HG03039 (cell line): Measurements from ENCODE around the gene NXF2B.
"Not testable (repeated sequence)": the region's sequence is repeated elsewhere in the genome, so short reads cannot be mapped to it uniquely, and the experiment has no call there.

Source experiments
- ATAC-seq: cut with Tn5 transposase; IDR thresholded peaks from one replicate; pipeline ENCODE4 v1.9.1; 2021; ENCODE audit warnings: mild to moderate bottlenecking, moderate library complexity; ENCODE audit not compliant: unreplicated experiment

NXF2B gene, protein sequence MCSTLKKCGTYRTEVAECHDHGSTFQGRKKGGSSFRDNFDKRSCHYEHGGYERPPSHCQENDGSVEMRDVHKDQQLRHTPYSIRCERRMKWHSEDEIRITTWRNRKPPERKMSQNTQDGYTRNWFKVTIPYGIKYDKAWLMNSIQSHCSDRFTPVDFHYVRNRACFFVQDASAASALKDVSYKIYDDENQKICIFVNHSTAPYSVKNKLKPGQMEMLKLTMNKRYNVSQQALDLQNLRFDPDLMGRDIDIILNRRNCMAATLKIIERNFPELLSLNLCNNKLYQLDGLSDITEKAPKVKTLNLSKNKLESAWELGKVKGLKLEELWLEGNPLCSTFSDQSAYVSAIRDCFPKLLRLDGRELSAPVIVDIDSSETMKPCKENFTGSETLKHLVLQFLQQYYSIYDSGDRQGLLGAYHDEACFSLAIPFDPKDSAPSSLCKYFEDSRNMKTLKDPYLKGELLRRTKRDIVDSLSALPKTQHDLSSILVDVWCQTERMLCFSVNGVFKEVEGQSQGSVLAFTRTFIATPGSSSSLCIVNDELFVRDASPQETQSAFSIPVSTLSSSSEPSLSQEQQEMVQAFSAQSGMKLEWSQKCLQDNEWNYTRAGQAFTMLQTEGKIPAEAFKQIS

DNA sequence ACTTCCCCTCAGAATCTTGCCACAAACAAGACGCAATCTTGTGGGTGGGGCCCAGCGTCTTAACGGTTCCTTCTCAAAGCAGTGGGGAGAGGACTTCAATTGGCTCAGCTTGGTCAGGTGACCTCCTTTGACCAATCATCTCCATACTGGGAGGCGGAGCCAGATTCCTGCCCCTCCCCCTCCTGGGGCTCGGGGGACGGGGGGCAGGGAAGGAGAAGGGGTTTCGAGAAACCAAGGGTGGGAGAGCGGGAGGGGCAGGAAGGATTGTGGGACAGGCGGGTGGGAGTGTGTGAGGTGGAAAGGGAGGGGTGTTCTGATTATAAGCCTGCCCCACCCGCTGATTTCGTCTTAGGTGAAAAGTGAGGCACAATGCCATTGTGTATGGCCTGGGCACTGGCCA lies at the start of gene NXF2B:
NXF2B (minus strand) TSS at position 101 of the 400 bp plus-strand sequence. CDS start 59,972 bp downstream, outside the sequence.
- not testable (repeated sequence) for ATAC-seq

DNA sequence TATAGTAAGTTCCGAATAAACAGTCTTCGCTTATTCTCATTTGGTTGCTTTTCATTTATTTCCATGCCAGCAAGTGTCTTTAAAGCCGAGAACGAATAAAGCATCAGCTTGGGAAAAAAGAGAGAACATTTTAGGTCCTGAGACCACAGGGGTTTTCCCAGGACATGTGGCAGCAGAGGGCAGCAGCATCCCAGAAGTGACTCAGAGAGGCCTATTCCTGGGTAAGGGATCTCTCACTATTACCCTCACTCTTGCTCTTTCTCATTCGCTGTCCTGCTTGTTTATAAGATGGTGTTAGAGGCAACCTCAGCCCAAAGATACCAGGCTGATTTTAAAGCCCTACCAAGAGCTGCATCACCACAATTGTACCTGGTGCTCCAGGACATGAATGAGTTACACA lies 39.0 kb upstream of the NXF2B start:
- not testable (repeated sequence) for ATAC-seq

DNA sequence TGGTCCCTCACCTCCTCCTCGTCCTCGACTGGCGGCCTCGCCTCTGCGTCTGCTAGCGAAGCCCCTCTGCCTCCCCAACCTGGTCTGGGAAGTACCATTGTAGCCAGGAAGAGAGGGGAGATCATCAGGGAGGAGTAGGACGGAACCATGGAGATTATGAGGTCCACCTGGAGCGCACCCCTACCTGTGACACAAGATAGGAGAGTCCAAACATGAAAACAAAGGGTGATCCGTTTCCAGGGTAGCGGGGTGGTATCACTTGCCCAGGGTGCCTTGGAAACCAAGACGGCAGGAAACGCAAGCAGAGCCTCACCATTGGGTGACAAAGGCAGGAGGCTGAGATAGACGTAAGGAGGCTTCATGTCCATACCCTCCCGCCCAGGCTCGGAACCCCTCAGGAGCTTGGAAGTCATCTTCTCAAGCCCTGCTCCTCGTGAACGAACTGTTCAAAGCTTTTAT lies 32.0 kb upstream of the NXF2B start, which contains the start of gene TCP11X2:
TCP11X2 (minus strand) TSS at position 51 of the 459 bp plus-strand sequence.
- ATAC-seq = not testable (repeated sequence)

DNA sequence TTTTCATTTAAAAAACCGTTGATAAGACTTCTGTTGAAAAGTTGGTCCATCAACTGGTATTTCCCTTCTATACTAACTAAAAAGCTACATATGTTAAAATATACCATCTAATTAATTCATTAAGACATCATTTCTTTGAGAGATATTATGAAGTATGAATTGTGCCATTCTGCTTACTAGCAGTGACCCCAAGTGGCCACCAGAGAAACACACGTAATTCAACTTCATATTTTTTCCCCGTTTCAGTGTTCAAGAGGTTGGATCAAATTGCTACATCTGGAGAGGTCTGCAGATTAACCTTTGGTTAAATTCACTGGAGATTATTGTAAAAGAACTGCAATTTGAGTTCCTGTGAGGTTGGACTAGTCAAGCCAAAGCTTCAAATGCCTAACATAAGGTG lies 30.4 kb upstream of the NXF2B start:
- ATAC-seq = not testable (repeated sequence)

DNA sequence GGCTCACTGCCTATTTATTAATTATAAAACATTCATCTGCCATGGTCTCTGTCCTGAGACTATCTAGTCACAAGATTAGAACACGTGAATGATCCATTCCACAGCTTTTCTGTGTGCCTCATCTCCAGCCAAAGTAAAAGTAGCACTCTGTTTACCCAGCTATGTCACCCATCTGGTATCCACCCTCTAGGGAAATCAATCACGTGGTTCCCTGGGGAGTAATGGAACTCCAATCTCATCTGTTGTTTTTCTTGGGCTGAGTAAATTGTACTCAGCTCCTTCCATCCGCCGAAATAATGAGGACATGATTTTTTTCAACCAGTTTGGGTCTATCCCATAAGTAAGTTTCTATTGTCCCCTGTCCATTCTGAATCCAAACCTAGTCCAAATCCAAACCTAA lies 18.8 kb upstream of the NXF2B start:
- ATAC-seq = not testable (repeated sequence)

DNA sequence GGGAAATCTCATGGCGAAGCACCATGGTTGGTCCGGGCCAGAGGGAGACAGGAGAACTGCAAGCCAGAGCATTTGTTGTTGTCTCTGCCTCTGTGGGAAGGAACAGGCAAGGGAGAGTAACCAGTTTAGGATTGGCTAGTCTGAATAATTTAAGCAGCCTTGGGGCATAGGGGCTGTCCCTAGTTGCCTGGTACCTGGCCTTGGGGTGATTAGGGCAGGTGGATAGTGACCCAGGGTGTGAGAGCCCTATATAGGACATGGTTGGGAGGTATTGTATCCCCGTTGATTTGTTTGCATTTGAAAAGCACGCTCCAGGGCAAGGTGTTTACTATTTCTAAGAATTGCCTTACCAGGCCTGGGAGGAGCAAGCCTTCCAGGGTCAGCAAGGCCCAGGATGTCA lies 25.3 kb downstream of the NXF2B start:
- not testable (repeated sequence) for ATAC-seq

DNA sequence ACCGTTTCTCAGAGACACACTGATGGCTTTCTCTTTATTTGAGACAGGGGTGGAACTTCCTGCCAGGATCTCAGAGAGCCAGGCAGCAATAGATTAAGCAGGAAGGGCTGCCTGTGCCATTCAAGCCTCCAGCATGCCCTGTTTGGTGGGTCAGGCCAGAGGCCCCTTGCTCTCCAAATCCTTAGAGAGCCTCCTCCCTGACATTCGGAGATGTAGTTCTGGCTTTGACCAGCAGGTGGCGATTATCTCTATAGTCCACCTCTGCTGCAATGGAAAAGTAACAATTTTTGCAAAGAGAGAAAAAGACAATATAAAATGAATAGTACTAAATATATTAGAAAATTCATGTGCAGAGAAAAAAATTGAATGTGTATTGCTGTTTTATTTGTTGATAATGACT lies 93.9 kb downstream of the NXF2B start:
- no peak for ATAC-seq

DNA sequence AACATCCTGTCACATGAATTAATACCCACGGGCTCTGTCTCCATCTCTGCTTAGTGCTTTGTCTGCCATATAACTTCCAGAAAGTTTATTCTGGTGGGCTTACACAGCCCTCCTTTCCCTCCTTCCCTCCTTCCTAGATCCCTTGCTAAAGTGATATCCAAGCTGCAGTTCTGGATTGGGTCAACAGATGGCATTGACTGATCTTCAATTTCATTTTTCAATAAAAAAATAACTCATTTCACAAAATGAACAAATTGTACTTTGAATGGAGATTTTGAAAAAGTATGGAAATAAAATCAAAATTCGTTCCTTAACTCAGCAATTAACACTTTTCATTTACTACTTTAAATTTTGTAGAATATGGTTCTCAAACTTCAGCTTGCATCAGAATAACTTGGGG lies 97.9 kb downstream of the NXF2B start:
- ATAC-seq = no peak

DNA sequence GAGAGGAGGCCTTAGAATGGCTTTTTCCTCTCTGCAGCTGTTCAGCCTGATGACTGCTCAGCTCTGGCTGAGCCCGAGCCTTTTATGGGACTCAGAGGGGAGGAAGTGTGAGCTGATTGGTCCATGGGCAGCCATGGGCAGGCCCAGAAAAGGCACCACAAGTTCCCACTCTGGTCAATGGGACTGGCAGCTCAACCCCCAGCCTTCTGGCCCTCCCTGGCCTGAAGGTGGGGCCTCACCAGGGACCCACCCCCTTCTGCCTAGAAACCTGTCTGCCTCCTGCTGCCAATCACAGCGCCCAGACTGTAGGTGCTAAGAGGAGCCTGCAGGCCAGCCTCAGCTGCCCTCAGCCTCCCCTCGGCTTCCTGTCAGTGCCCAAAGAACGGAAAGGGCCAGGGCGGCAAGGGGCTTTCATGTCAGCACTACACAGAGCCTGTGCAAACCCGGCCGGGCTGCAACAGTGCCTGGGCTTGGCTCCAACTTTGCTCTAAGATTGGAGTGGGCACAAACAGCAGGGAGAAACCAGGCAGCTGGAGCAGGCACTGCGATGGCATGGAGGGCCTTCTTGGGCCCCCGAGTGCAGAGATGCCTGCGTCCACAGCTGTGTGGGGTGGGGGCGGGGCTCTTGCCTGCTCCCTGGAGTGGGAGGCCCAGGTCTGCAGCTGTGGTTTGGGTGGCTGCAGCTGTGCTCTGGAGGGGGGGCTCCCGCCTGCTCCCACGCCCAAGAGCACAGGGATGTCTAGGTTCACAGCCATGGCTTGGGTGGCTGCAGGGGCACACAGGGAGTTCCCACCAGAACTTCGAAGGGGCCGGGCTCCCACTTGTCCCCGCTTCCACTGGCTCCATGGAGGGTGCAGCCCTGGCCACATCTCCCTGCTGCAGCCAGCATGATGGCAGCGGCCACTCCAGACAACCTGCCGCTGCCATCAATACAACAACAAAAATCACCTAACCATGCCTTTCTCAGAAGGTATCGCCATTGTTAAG lies 100.2 kb downstream of the NXF2B start:
- no peak for ATAC-seq

DNA sequence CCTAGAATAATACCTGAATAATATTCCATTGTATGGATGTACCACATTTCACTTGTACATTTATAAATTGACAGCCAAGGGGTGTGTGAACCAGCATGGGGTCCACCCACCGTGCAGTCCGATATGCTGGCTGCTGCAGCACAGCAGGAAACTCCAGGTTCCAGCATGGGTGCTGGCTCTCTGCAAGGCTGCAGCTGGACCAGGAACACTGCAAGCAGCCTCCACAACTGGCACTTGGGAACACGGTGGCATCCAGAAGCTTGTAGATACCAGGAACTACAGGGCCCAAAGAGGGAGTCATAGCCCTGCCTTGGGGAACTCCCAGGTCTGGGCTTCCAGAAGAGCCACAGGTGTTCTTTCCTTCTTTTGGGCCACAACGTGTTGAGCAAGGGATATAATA lies 101.6 kb downstream of the NXF2B start:
- ATAC-seq = no peak
